Choroid plexus epithelial cell (primary cell): ENCODE results near the gene MAP4K4.

Experiments used
- DNase-seq: peaks from one replicate; pipeline ENCODE4 v3.0.0-alpha.2; 2010; ENCODE audit warnings: low read depth
- H3K4me3 ChIP-seq: 2 replicates; pipeline ENCODE4 v1.5.1; 2011; ENCODE audit warnings: low read depth, mild to moderate bottlenecking, control low read depth, low read length, moderate library complexity
- CTCF ChIP-seq: conservative IDR thresholded peaks from 2 replicates; pipeline ENCODE4 v1.5.1; 2011; ENCODE audit warnings: low read depth, mild to moderate bottlenecking, control low read depth, inconsistent platforms, low read length, moderate library complexity

Gene MAP4K4

GRCh38 chr2:101720732-101721131, 23.2 kb downstream of the MAP4K4 start:
- no peak for TF ChIP-seq CTCF
- H3K4me3 ChIP-seq, result no peak overlapping the region
- no peak for DNase-seq

GRCh38 chr2:101722864-101723263, 25.4 kb downstream of the MAP4K4 start:
- no peak for DNase-seq
- TF ChIP-seq CTCF, result no peak
- no peak overlapping the region for H3K4me3 ChIP-seq

GRCh38 chr2:101723371-101724124, 26.0 kb downstream of the MAP4K4 start:
- DNase-seq, result no peak
- no peak for TF ChIP-seq CTCF
- no peak overlapping the region for H3K4me3 ChIP-seq

GRCh38 chr2:101724125-101724474, 26.6 kb downstream of the MAP4K4 start:
- no peak for TF ChIP-seq CTCF
- DNase-seq, result no peak
- H3K4me3 ChIP-seq, result no peak overlapping the region

- no peak for TF ChIP-seq CTCF
- DNase-seq, result no peak
- H3K4me3 ChIP-seq, result no peak overlapping the region
Measured at GRCh38 chr2:101725038-101725437, 27.5 kb downstream of the MAP4K4 start.

- peak; percentile 40 for TF ChIP-seq CTCF
- DNase-seq, result no peak
- H3K4me3 ChIP-seq, result no peak overlapping the region
Measured at GRCh38 chr2:101725515-101726192, 28.1 kb downstream of the MAP4K4 start.

GRCh38 chr2:101728865-101729264, 31.4 kb downstream of the MAP4K4 start:
- no peak for TF ChIP-seq CTCF
- H3K4me3 ChIP-seq, result no peak overlapping the region

More at GRCh38 chr2:101728865-101729264, 31.4 kb downstream of the MAP4K4 start:
- no peak for DNase-seq
